ENCODE data around the gene IGF1.

The IGF1 gene

GRCh38 chr12:102462386-102462785, 18.0 kb downstream of the IGF1 start:
- Histone ChIP-seq H3K27me3 (ENCODE audit: insufficient read depth, poor library complexity, severe bottlenecking) (no peaks in the 10 kb centered on the region), H3K27ac (ENCODE audit: poor library complexity, severe bottlenecking) (no peak overlapping the region), H3K9me3 (ENCODE audit: severe bottlenecking) (no peaks in the 10 kb centered on the region), H3K4me3 (ENCODE audit: severe bottlenecking) (no peak overlapping the region), H3K4me1 (ENCODE audit: insufficient read depth, poor library complexity, severe bottlenecking) (no peaks in the 10 kb centered on the region), H3K36me3 (ENCODE audit: low read depth) (no peaks in the 10 kb centered on the region)
- DNase-seq (ENCODE audit: low spot score), result no peak
- TF ChIP-seq, protein P1, sequence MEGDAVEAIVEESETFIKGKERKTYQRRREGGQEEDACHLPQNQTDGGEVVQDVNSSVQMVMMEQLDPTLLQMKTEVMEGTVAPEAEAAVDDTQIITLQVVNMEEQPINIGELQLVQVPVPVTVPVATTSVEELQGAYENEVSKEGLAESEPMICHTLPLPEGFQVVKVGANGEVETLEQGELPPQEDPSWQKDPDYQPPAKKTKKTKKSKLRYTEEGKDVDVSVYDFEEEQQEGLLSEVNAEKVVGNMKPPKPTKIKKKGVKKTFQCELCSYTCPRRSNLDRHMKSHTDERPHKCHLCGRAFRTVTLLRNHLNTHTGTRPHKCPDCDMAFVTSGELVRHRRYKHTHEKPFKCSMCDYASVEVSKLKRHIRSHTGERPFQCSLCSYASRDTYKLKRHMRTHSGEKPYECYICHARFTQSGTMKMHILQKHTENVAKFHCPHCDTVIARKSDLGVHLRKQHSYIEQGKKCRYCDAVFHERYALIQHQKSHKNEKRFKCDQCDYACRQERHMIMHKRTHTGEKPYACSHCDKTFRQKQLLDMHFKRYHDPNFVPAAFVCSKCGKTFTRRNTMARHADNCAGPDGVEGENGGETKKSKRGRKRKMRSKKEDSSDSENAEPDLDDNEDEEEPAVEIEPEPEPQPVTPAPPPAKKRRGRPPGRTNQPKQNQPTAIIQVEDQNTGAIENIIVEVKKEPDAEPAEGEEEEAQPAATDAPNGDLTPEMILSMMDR (IDR thresholded peaks at IDR 0.05; ENCODE audit: poor library complexity, severe bottlenecking), result no peak
- ATAC-seq (ENCODE audit: low read depth), result no peak

DNA sequence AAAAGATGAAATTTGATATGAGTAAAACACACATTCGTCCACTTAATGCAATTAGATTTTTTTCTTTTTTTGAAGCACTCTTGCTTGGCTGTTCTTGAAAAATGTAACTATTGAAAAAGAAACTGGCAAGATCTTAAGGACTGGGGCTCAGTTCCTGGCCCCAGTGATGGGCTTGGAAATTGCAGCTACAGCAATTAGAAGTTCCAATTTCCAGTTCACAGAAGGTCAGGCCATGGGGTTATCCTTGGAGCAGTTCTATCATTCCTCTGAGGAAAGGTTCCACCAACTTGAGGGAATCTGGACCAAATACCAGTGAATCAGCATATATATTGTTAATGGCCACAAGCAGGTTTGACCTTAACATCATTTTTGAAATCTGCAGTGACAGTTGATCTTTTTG, 18.9 kb downstream of the IGF1 start:
- TF ChIP-seq, protein P1 (IDR thresholded peaks at IDR 0.05; ENCODE audit: poor library complexity, severe bottlenecking), result no peak
- no peaks in the 10 kb centered on the region for H3K4me1 ChIP-seq (ENCODE audit: insufficient read depth, poor library complexity, severe bottlenecking)

DNA sequence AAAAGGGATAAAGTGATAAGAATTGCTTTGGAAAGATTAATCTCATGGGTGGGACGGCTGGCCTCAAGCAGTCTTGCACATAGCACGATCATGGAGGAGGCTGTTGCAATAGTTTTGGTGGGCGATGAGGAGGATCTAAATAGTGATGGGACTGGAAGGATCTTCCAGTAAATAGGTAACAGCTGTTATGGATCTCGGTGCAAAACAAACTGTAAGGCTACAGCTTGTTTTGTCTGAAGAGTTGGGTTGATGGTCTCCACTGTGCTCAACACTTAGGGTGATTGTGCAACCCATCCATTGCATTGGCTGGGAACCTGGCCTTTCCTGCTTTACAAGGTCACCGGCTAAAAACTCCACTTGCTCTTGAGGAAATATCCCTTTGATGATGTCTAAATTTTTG, 21.0 kb downstream of the IGF1 start:
- DNase-seq (ENCODE audit: low spot score) (no peak), ATAC-seq (ENCODE audit: low read depth) (no peak)
- Histone ChIP-seq H3K27me3 (ENCODE audit: insufficient read depth, poor library complexity, severe bottlenecking) (no peaks in the 10 kb centered on the region), H3K9me3 (ENCODE audit: severe bottlenecking) (no peaks in the 10 kb centered on the region), H3K4me1 (ENCODE audit: insufficient read depth, poor library complexity, severe bottlenecking) (no peaks in the 10 kb centered on the region), H3K4me3 (ENCODE audit: severe bottlenecking) (no peak overlapping the region), H3K36me3 (ENCODE audit: low read depth) (no peaks in the 10 kb centered on the region), H3K27ac (ENCODE audit: poor library complexity, severe bottlenecking) (no peak overlapping the region)
- TF ChIP-seq, protein P1 (IDR thresholded peaks at IDR 0.05; ENCODE audit: poor library complexity, severe bottlenecking), result no peak

More for the DNA sequence above, 18.9 kb downstream of the IGF1 start:
- Histone ChIP-seq H3K9me3 (ENCODE audit: severe bottlenecking) (no peaks in the 10 kb centered on the region), H3K36me3 (ENCODE audit: low read depth) (no peaks in the 10 kb centered on the region), H3K4me3 (ENCODE audit: severe bottlenecking) (no peak overlapping the region), H3K27me3 (ENCODE audit: insufficient read depth, poor library complexity, severe bottlenecking) (no peaks in the 10 kb centered on the region), H3K27ac (ENCODE audit: poor library complexity, severe bottlenecking) (no peak overlapping the region)
- DNase-seq (ENCODE audit: low spot score) (no peak), ATAC-seq (ENCODE audit: low read depth) (no peak)

GRCh38 chr12:102454808-102455760, 25.3 kb downstream of the IGF1 start:
- no peak overlapping the region for H3K27ac ChIP-seq (ENCODE audit: poor library complexity, severe bottlenecking)
- TF ChIP-seq, protein P1 (IDR thresholded peaks at IDR 0.05; ENCODE audit: poor library complexity, severe bottlenecking), result no peak
- no peaks in the 10 kb centered on the region for H3K4me1 ChIP-seq (ENCODE audit: insufficient read depth, poor library complexity, severe bottlenecking)
- ATAC-seq (ENCODE audit: low read depth) (no peak), DNase-seq (ENCODE audit: low spot score) (no peak)
- H3K9me3 ChIP-seq (ENCODE audit: severe bottlenecking), result no peaks in the 10 kb centered on the region
- no peak overlapping the region for H3K4me3 ChIP-seq (ENCODE audit: severe bottlenecking)
- no peaks in the 10 kb centered on the region for H3K36me3 ChIP-seq (ENCODE audit: low read depth)
- H3K27me3 ChIP-seq (ENCODE audit: insufficient read depth, poor library complexity, severe bottlenecking), result no peaks in the 10 kb centered on the region

DNA sequence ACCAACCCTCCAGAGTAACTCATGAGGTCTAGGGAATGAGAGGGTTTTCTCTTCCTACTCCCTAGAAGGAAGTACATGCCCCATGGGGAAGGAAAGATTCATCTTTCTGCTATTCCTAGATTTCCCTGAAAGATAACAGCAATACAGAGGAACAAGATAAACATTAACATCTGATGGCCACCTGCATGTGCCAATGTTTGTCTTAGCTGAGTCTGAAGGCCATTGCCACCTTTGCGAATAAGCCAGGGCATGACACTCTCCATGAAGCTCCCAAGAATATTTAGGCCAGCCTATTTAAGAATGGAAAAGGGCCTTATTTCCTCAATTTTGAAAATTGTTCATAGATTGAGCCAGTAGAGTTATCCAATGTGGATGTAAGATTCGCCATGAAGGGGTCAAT, 26.0 kb downstream of the IGF1 start:
- Histone ChIP-seq H3K36me3 (ENCODE audit: low read depth) (no peaks in the 10 kb centered on the region), H3K4me1 (ENCODE audit: insufficient read depth, poor library complexity, severe bottlenecking) (no peaks in the 10 kb centered on the region), H3K9me3 (ENCODE audit: severe bottlenecking) (no peaks in the 10 kb centered on the region), H3K27ac (ENCODE audit: poor library complexity, severe bottlenecking) (no peak overlapping the region), H3K4me3 (ENCODE audit: severe bottlenecking) (no peak overlapping the region), H3K27me3 (ENCODE audit: insufficient read depth, poor library complexity, severe bottlenecking) (no peaks in the 10 kb centered on the region)
- DNase-seq (ENCODE audit: low spot score), result no peak
- no peak for ATAC-seq (ENCODE audit: low read depth)
- TF ChIP-seq, protein P1 (IDR thresholded peaks at IDR 0.05; ENCODE audit: poor library complexity, severe bottlenecking), result no peak
